ENCODE results near the gene CDC37L1. TPM values are rescaled to one million over a fixed set of nuclear protein-coding genes. Genes with fewer than 3 reads are reported as not detected.
"Not testable (repeated sequence)": the region's sequence is repeated elsewhere in the genome, so short reads cannot be mapped to it uniquely, and the experiment has no call there.

CDC37L1 gene
- polyA plus RNA-seq (ENCODE audit: insufficient read length) = 18.5 TPM
- long read RNA-seq, donor 1, transcript CDC37L1-203 (2 exons, 784 nt) = major isoform, 7 of 10 reads
- long read RNA-seq, donor 1, partial matches to known transcripts = 0 of 10 reads
- long read RNA-seq, donor 1, other reads (novel, unspliced or antisense) = 0 of 10 reads
- long read RNA-seq, donor 2, transcript CDC37L1-203 (2 exons, 784 nt) = major isoform, 6 of 9 reads
- long read RNA-seq, donor 2, partial matches to known transcripts = 0 of 9 reads
- long read RNA-seq, donor 2, other reads (novel, unspliced or antisense) = 0 of 9 reads
- long read RNA-seq, donor 3, partial matches to known transcripts = 0 of 5 reads
- long read RNA-seq, donor 3, other reads (novel, unspliced or antisense) = 0 of 5 reads
- long read RNA-seq, donor 4 = 0 reads
- long read RNA-seq, donor 5, transcript CDC37L1-201 (7 exons, 3,502 nt) = major isoform, 11 of 12 reads
- long read RNA-seq, donor 5, partial matches to known transcripts = 0 of 12 reads
- long read RNA-seq, donor 5, other reads (novel, unspliced or antisense) = 0 of 12 reads
- long read RNA-seq, donor 6, partial matches to known transcripts = 0 of 7 reads
- long read RNA-seq, donor 6, other reads (novel, unspliced or antisense) = 0 of 7 reads
- long read RNA-seq, donor 7, partial matches to known transcripts = 80 of 91 reads
- long read RNA-seq, donor 7, other reads (novel, unspliced or antisense) = 5 of 91 reads
- long read RNA-seq, donor 8, partial matches to known transcripts = 0 of 4 reads
- long read RNA-seq, donor 8, other reads (novel, unspliced or antisense) = 0 of 4 reads

DNA sequence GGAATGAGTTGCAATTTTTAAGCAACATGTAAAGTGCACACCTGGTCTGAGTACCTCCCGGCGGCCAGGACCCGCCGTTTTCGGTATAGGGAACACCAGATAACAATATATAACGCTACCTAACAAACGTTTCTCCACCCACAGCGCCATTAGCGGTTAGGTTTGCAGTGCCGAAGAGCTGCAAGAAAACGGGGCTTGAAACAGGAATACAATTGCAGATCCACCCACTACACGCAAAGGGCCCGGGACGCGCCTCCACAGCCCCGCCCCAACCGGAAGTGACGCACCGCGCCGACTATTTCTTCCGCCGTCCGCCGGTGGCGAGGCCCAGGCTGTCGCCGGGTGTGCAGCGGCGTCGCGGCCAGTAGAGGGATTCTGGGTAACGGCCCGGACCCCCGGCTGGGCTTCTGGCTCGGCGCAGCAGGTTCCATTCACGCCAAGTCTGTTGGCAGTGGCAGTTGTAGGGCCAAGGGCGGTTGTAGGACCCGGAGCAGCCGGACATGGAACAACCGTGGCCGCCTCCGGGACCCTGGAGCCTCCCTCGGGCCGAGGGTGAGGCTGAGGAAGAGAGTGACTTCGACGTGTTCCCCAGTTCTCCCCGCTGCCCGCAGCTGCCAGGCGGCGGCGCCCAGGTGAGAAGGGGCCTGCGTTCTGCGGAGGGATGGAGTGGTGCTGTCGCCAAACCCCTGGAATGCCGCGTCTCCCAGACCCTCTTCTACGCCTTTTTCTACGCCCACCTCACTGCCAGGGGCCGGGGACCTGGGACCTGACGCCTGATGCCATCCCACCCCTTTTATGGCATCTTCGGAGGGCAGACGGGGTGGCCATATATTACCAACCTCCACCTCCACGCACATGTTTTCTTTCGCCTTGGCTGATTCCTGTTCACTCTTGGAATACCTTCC lies at the start of gene CDC37L1:
Gene CDC37L1, plus strand, starts transcription at position 302 of the 905 bp plus-strand sequence. Its CDS starts 199 bp downstream, at position 501.
- DNase-seq = peak; percentile 97

DNA sequence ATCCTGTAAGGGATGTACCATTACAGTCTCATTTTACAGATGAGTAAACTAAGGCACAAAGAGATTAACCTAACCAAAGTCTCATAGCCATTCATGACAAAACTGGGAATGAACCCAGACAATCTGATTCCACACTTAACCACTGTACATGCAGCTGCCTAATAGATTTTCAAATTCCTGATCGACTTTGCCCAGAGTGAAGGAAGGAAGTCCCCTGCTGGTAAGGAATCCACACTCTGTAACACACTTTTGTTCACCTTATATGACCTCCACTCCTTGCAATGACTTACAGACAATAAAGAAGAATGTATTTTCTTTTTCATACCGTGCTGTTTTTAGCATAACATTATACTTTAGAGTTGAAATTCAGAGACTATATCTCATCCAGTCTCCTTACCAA lies 48.5 kb upstream of the CDC37L1 start:
- no peak for DNase-seq

GRCh38 chr9:4638968-4639367 lies 40.4 kb upstream of the CDC37L1 start:
- DNase-seq = no peak

- no peak for DNase-seq
Observed at GRCh38 chr9:4639420-4639819, 39.9 kb upstream of the CDC37L1 start.

GRCh38 chr9:4640027-4640426 lies 39.3 kb upstream of the CDC37L1 start:
- DNase-seq = peak; percentile 28

- no peak for DNase-seq
Observed at GRCh38 chr9:4642351-4642750, 37.0 kb upstream of the CDC37L1 start.

DNA sequence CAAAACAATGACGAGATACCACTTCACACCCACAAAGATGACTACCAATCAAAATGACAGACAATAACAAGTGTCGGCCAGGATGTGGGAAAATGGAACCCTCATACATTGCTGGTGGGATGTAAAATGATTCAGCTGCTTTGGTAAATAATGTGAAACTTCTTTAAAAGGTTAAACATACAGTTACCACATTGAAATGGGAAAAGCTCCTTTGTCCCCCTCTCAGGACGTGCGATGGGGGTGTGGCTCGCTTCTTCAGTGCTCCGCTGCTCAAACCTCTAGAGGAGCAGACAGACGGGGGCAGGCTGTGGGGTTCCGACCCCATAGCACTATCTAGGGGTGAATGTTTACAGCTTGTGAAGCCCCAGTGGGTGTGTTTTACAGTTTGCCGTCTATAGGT lies 25.3 kb upstream of the CDC37L1 start:
- DNase-seq = no peak

DNA sequence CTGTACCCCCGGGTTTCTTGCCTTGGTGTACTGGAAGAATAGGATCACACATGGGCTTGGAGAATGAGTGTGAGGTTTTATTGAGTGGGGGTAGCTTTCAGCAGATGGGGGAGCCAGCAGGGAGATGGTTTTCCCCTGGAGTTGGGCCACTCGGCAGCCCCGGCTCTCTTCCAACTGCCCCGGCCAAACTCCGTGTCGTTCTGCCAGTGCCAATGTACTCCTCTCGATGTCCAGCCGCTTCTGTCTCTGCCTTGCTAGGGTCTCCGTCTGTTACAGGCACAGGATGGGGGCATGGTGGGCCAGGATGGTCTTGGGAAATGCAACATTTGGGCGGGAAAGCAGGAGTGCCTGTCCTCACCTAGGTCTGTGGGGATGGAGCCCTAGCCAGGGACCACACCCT lies 24.8 kb upstream of the CDC37L1 start:
- no peak for DNase-seq

DNA sequence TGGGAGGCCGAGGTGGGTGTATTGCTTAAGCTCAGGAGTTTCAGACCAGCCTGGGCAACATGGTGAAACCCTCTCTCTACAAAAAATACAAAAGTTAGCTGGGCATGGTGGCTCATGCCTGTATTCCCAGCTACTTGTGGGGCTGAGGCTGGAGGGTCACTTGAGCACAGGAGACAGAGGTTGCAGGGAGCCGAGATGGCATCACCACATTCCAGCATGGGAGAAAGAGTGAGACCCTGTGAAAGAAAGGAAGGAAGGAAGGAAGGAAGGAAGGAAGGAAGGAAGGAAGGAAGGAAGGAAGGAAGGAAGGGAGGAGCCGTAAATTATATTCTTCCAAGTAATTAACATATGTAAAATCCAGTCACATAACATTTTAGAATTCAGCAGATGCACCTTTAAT lies 23.2 kb upstream of the CDC37L1 start:
- not testable (repeated sequence) for DNase-seq

DNA sequence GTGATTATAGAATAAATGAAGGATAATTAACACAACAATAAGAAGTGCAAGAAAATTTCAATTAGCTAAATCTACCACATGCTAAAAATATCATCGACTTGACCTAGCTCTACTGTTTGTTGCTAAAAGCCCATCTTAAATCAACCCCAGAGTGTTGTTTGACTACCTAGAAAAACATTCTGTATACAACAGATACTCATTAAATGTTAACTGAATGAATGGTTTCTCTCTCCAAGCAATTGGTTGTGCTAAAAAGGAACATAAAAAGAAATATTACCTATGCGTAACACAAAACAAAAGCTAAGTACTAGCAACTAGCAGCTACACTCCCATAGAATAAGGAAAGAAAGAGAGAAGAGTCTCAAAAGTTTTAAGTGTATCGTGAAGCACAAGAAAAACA lies 22.7 kb upstream of the CDC37L1 start:
- no peak for DNase-seq

GRCh38 chr9:4657426-4658159 lies 21.8 kb upstream of the CDC37L1 start:
- DNase-seq = no peak

GRCh38 chr9:4660665-4661064 lies 18.7 kb upstream of the CDC37L1 start:
- DNase-seq = not testable (repeated sequence)

- DNase-seq = no peak
Observed at GRCh38 chr9:4661165-4661564, 18.2 kb upstream of the CDC37L1 start.

DNA sequence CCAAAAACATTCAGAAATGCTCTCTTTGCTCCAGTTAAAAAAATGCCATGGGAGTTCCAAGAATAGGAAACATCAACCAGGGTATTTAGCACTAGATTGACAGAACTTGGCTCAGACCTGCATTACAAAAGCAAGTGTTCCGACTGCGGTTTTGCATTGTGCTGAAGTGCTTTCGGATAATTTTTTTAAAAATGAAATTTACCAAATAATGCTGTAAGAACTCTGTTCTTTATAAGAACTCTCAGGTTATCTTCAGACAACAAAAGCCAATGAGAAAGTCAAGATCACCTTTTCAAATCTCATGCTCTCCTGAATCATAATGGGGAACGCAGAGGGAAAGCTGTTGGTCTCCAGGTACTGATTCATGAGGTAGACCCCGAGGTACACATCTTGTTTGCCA lies 17.8 kb upstream of the CDC37L1 start:
- DNase-seq = no peak

GRCh38 chr9:4662108-4662988 lies 17.0 kb upstream of the CDC37L1 start, which contains the start of gene PLPP6:
Gene PLPP6, plus strand, starts transcription at chr9:4662294. Its CDS starts 82 bp downstream, at chr9:4662376.
- DNase-seq = peak; percentile 86

- DNase-seq = no peak
Observed at GRCh38 chr9:4662989-4663792, 16.2 kb upstream of the CDC37L1 start.

DNA sequence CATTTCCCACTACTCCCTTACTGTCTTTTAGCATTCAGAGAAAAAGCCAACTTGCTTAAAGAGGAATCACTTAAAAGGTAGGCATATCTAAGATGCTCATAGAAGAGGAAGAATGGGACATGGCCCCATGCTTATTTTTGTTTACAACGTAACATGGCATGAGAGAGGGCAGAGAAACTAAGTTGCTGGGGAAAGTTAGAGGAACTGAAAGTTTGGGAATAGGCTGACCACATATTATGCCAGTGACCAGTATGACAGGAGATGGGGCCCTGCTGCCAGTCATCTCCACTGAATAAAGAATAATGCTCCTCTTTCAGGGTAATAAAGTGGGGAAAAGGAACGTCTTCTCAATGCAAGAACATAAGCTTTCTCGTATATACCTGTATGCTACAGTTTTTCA lies 15.4 kb upstream of the CDC37L1 start:
- no peak for DNase-seq

DNA sequence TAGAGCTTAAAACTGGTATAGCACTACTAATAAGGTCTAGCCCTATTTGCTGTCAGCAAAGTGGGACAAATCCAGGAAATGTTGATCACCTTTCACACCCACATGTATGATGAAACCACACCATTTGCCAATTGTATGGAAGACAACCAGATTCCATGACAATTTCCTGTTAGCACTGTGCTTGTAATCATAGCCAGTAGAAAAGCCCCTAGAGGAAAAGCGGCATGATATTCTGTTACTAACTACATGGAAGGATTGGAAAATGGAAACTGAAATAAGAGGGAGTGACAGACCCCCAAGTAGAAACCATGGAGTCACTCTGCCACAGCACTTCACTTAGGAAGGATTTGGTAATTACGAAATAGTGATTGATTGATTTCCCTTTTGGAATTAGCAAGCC lies 14.0 kb upstream of the CDC37L1 start:
- no peak for DNase-seq

- peak; percentile 59 for DNase-seq
Observed at GRCh38 chr9:4666042-4666699, 13.2 kb upstream of the CDC37L1 start, which contains the start of gene SPATA6L. Gene SPATA6L, minus strand, starts transcription at chr9:4666480. Its CDS starts 230 bp downstream, at chr9:4666250.
